Keratinocyte (primary cell): Measurements from ENCODE around the gene PRKCA. TPM values are rescaled to one million over a fixed set of nuclear protein-coding genes. Genes with fewer than 3 reads are reported as not detected.

Experiments
- DNase-seq: peaks from one replicate; pipeline ENCODE4 v3.0.0-alpha.2; 2011; ENCODE audit warnings: low read depth, missing footprints, low spot score
- FAIRE-seq: peaks from 2 replicates; lab custom pipeline; 2011; peaks lifted over from hg19 to GRCh38; lab: Jason Lieb, UNC
- H2AFZ ChIP-seq: 2 replicates; pipeline ENCODE4 v1.6.0; 2012; ENCODE audit warnings: low read length, control low read depth, inconsistent platforms; ENCODE audit not compliant: control insufficient read depth
- H3K27ac ChIP-seq: 2 replicates; pipeline ENCODE4 v1.5.1; 2011; ENCODE audit warnings: low read length; ENCODE audit not compliant: control insufficient read depth, insufficient read depth
- H3K27me3 ChIP-seq: 3 replicates; pipeline ENCODE4 v1.6.0; 2011; ENCODE audit warnings: low read length; ENCODE audit not compliant: control insufficient read depth, insufficient read depth; ENCODE audit errors: extremely low read depth
- H3K36me3 ChIP-seq, 2 experiments: 2 replicates in 1 of 2; 3 replicates in 1 of 2; pipeline ENCODE4 v1.5.1; 2011; ENCODE audit warnings: low read length in 2 of 2, mild to moderate bottlenecking in 1 of 2; ENCODE audit not compliant: control insufficient read depth in 2 of 2, insufficient read depth in 2 of 2; ENCODE audit errors: extremely low read depth in 1 of 2
- H3K4me1 ChIP-seq: 3 replicates; pipeline ENCODE4 v1.5.1; 2011; ENCODE audit warnings: low read length; ENCODE audit not compliant: control insufficient read depth, insufficient read depth; ENCODE audit errors: extremely low read depth
- H3K4me2 ChIP-seq: 3 replicates; pipeline ENCODE4 v1.6.0; 2011; ENCODE audit warnings: low read depth, low read length; ENCODE audit not compliant: control insufficient read depth, insufficient read depth; ENCODE audit errors: extremely low read depth
- H3K4me3 ChIP-seq, 3 experiments: fragments of 200-600 bp in 1 of 3; sonication (generic) in 1 of 3; 2 replicates in 2 of 3; 3 replicates in 1 of 3; pipeline ENCODE4 v1.5.1; 2011 to 2016; ENCODE audit warnings: low read length in 3 of 3, mild to moderate bottlenecking in 3 of 3, control low read depth in 2 of 3, inconsistent platforms in 1 of 3, low read depth in 1 of 3, mixed read lengths in 1 of 3, mixed run types in 1 of 3, moderate library complexity in 1 of 3; ENCODE audit not compliant: control insufficient read depth in 2 of 3, insufficient read depth in 2 of 3; ENCODE audit errors: extremely low read depth in 1 of 3
- H3K79me2 ChIP-seq: 2 replicates; pipeline ENCODE4 v1.6.0; 2012; ENCODE audit warnings: low read length; ENCODE audit not compliant: control insufficient read depth, insufficient read depth
- H3K9ac ChIP-seq: 3 replicates; pipeline ENCODE4 v1.6.0; 2011; ENCODE audit warnings: low read length; ENCODE audit not compliant: control insufficient read depth, insufficient read depth; ENCODE audit errors: extremely low read depth
- H3K9me1 ChIP-seq: 3 replicates; pipeline ENCODE4 v1.6.0; 2011; ENCODE audit warnings: low read length; ENCODE audit not compliant: control insufficient read depth, insufficient read depth; ENCODE audit errors: extremely low read depth
- H3K9me3 ChIP-seq: 2 replicates; pipeline ENCODE4 v1.5.1; 2012; ENCODE audit warnings: low read depth, low read length; ENCODE audit not compliant: control insufficient read depth
- H4K20me1 ChIP-seq: 3 replicates; pipeline ENCODE4 v1.6.0; 2011; ENCODE audit warnings: low read length; ENCODE audit not compliant: control insufficient read depth, insufficient read depth; ENCODE audit errors: extremely low read depth
- EZH2 ChIP-seq: IDR thresholded peaks from one replicate; pipeline ENCODE4 v1.6.1; 2012; ENCODE audit warnings: inconsistent platforms, mild to moderate bottlenecking, low read length, moderate library complexity
- dilution Hi-C: fragments of 300-500 bp; cut with MboI; formaldehyde crosslinking; loops from one replicate; pipeline ENCODE4 v1.7.0; 2020; ENCODE audit warnings: low sequenced_read_pairs; ENCODE audit not compliant: extremely low pct_ligation_motif_present
- polyA plus RNA-seq, 5 experiments: library from polyadenylated mRNA; depleted of rRNA in 3 of 5; stranded (reverse) in 3 of 5; stranded (forward) in 1 of 5; unstranded in 1 of 5; fragments of >200 nt; gene quantifications; 1 replicate in 1 of 5; 2 replicates in 3 of 5; 3 replicates in 1 of 5; pipeline versions ENCODE4 v1.2.1 to v1.2.3, GENCODE V29; 2011 to 2012; ENCODE audit warnings: missing spikeins in 2 of 5, low read depth in 1 of 5, low replicate concordance in 1 of 5
- TF ChIP-seq, protein P1 (sequence below), 3 experiments: IDR thresholded peaks in 1 of 3; conservative IDR thresholded peaks in 1 of 3; optimal IDR thresholded peaks in 1 of 3; 2 replicates in 2 of 3; 3 replicates in 1 of 3; pipeline versions ENCODE3 to v1.5.1; 2011; ENCODE audit warnings: low read length in 3 of 3, mild to moderate bottlenecking in 3 of 3, moderate library complexity in 2 of 3, control low read depth in 1 of 3, inconsistent platforms in 1 of 3; ENCODE audit not compliant: insufficient read depth in 2 of 3; ENCODE audit errors: extremely low read depth in 1 of 3

The PRKCA gene
- polyA plus RNA-seq, 1 donor (not counting 4 experiments of a cell fraction or from before 2014, with no cell fraction given) = 3.6 TPM

DNA sequence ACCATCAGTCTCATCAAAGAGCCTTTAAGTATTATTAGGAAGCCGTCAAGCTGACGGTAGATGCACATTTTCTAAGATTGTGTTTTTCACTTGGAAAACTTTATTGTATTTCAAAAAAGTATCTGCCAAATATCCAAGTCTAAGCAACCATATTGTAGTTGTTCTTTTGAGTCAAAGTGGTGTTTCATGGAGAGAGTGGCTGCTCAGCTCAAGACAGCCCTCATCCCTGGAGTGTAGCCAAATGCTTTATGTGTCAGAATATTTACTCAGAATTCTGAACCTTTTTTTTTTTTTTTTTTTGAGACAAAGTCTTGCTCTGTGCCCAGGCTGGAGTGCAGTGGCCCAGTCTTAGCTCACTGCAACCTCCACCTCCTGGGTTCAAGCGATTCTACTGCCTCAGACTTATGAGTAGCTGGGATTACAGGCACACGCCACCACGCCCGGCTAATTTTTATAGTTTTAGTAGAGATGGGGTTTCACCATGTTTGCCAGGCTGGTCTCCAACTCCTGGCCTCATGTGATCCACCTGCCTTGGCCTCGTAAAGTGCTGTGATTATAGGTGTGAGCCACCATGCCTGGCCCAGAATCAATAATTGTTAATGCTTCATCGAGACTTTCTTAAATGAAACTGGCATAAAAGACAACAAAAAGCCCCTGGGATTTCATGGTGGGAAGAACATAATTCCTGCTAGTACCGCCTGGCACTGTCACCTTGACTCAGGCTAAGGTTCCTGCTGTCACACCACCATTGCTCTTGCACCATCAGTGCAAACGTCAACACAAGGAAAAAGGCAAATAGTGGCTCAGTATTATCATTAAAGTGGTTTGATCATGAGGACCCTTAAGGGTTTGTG is 45.5 kb downstream of the PRKCA start:
- Histone ChIP-seq H3K9ac (no peak overlapping the region), H3K4me2 (no peak overlapping the region), H3K36me3 (no peaks in the 10 kb centered on the region), H3K4me3 (no peak overlapping the region), H3K79me2 (no peaks in the 10 kb centered on the region), H3K4me1 (peaks cover 19% of the 10 kb centered on the region), H3K27ac (no peak overlapping the region), H4K20me1 (no peaks in the 10 kb centered on the region), H2AFZ (no peak overlapping the region), H3K27me3 (no peaks in the 10 kb centered on the region), H3K9me3 (no peaks in the 10 kb centered on the region), H3K9me1 (no peaks in the 10 kb centered on the region)
- TF ChIP-seq EZH2 = no peak
- TF ChIP-seq, protein P1, sequence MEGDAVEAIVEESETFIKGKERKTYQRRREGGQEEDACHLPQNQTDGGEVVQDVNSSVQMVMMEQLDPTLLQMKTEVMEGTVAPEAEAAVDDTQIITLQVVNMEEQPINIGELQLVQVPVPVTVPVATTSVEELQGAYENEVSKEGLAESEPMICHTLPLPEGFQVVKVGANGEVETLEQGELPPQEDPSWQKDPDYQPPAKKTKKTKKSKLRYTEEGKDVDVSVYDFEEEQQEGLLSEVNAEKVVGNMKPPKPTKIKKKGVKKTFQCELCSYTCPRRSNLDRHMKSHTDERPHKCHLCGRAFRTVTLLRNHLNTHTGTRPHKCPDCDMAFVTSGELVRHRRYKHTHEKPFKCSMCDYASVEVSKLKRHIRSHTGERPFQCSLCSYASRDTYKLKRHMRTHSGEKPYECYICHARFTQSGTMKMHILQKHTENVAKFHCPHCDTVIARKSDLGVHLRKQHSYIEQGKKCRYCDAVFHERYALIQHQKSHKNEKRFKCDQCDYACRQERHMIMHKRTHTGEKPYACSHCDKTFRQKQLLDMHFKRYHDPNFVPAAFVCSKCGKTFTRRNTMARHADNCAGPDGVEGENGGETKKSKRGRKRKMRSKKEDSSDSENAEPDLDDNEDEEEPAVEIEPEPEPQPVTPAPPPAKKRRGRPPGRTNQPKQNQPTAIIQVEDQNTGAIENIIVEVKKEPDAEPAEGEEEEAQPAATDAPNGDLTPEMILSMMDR (optimal IDR thresholded peaks at IDR 0.05 in 1 of 3, IDR thresholded peaks at IDR 0.05 in 1 of 3, conservative IDR thresholded peaks at IDR 0.05 in 1 of 3; ENCODE audit: extremely low read depth in 1 of 3, insufficient read depth in 2 of 3, low read length in 3 of 3) = no peak
- DNase-seq = no peak
- dilution Hi-C loops = no loop called here
- FAIRE-seq = no peak

DNA sequence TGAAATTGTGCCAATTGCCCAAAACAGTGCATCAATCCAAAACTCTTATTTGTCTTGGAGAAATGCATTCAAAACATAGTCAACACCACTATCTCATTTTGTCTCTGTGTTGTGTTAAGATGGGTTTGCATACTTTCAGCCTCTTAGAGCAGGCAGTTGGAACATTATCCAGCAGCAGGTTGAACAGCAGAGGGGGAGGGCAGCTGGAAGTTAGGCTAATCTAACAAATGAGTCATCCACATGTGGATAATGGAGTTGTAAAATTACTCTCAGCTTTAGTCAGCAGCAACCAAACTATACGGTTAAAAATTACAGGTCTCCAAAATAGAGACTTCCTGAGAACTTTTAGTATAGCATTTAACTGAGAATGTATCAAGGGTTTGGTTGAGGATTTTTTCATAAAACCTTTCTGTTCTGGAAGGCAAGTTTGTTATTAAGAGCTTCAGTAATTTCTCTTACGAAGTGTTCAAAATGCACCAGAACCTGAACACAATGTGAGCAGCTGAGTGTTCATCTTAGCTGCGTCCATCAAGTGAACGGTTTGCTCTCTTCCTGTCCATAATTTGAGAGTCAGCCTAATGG is 46.3 kb downstream of the PRKCA start:
- H3K27ac ChIP-seq = no peak overlapping the region
- dilution Hi-C loops = no loop called here
- H3K4me1 ChIP-seq = peaks cover 19% of the 10 kb centered on the region
- H3K36me3 ChIP-seq = no peaks in the 10 kb centered on the region
- H2AFZ ChIP-seq = no peak overlapping the region
- H3K4me3 ChIP-seq = no peak overlapping the region
- FAIRE-seq (no peak), DNase-seq (no peak)
- H3K9ac ChIP-seq = no peak overlapping the region
- no peaks in the 10 kb centered on the region for H3K9me1 ChIP-seq
- H4K20me1 ChIP-seq = no peaks in the 10 kb centered on the region
- H3K27me3 ChIP-seq = no peaks in the 10 kb centered on the region
- no peaks in the 10 kb centered on the region for H3K9me3 ChIP-seq
- no peaks in the 10 kb centered on the region for H3K79me2 ChIP-seq
- TF ChIP-seq, protein P1 (optimal IDR thresholded peaks at IDR 0.05 in 1 of 3, IDR thresholded peaks at IDR 0.05 in 1 of 3, conservative IDR thresholded peaks at IDR 0.05 in 1 of 3; ENCODE audit: extremely low read depth in 1 of 3, insufficient read depth in 2 of 3, low read length in 3 of 3) = no peak
- no peak for TF ChIP-seq EZH2
- H3K4me2 ChIP-seq = peak overlapping the region; percentile 47
